DND-41 (cell line): ENCODE measurements around the gene UHRF1.

ENCODE experiments used
- ATAC-seq: fragments of 200-7000 bp; cut with Tn5 transposase; 3 replicates; pipeline ENCODE4 v1.9.1; 2021; ENCODE audit warnings: low read depth; ENCODE audit not compliant: insufficient read depth
- DNase-seq: peaks from one replicate; pipeline ENCODE4 v3.0.0-alpha.2; 2020
- H2AFZ ChIP-seq: 2 replicates; pipeline ENCODE4 v1.6.0; 2012; ENCODE audit warnings: low read depth, low read length
- H3K27ac ChIP-seq: 2 replicates; pipeline ENCODE4 v1.5.1; 2012; ENCODE audit warnings: low read length, inconsistent platforms
- H3K27me3 ChIP-seq: fragments of 200-600 bp; sonication (generic); 2 replicates; pipeline ENCODE4 v1.6.0; 2012; ENCODE audit warnings: low read length, mild to moderate bottlenecking, inconsistent platforms; ENCODE audit not compliant: insufficient read depth, poor library complexity
- H3K36me3 ChIP-seq: 2 replicates; pipeline ENCODE4 v1.5.1; 2012; ENCODE audit warnings: low read length, inconsistent platforms; ENCODE audit not compliant: insufficient read depth
- H3K4me1 ChIP-seq: 2 replicates; pipeline ENCODE4 v1.5.1; 2012; ENCODE audit warnings: mild to moderate bottlenecking, low read length; ENCODE audit not compliant: insufficient read depth
- H3K4me2 ChIP-seq: 2 replicates; pipeline ENCODE4 v1.6.0; 2012; ENCODE audit warnings: mild to moderate bottlenecking, moderate library complexity, low read length, inconsistent platforms; ENCODE audit not compliant: insufficient read depth
- H3K4me3 ChIP-seq, 2 experiments: fragments of 200-600 bp in 1 of 2; shearing (Covaris generic) in 1 of 2; 2 replicates each; pipeline ENCODE4 v1.5.1; 2012 to 2016; ENCODE audit warnings: inconsistent platforms in 2 of 2, low read length in 2 of 2, mild to moderate bottlenecking in 2 of 2, low read depth in 1 of 2, moderate library complexity in 1 of 2
- H3K79me2 ChIP-seq: 2 replicates; pipeline ENCODE4 v1.6.0; 2012; ENCODE audit warnings: low read length, inconsistent platforms; ENCODE audit not compliant: insufficient read depth
- H3K9ac ChIP-seq: 2 replicates; pipeline ENCODE4 v1.6.0; 2012; ENCODE audit warnings: low read depth, mild to moderate bottlenecking, inconsistent platforms, low read length, moderate library complexity
- H3K9me3 ChIP-seq: 2 replicates; pipeline ENCODE4 v1.5.1; 2012; ENCODE audit warnings: low read length, moderate library complexity, mild to moderate bottlenecking, inconsistent platforms; ENCODE audit not compliant: insufficient read depth, severe bottlenecking
- H4K20me1 ChIP-seq: 2 replicates; pipeline ENCODE4 v1.6.0; 2012; ENCODE audit warnings: low read length; ENCODE audit not compliant: insufficient read depth
- EZH2 ChIP-seq: IDR thresholded peaks from 3 replicates; pipeline ENCODE4 v1.6.1; 2012; ENCODE audit warnings: borderline replicate concordance, low read depth, mild to moderate bottlenecking, moderate library complexity, low read length, inconsistent platforms; ENCODE audit not compliant: severe bottlenecking
- TF ChIP-seq, protein P1 (sequence below): IDR thresholded peaks from 2 replicates; pipeline ENCODE4 v1.5.1; 2012; ENCODE audit warnings: borderline replicate concordance, low read length, moderate library complexity, mild to moderate bottlenecking; ENCODE audit not compliant: poor library complexity, severe bottlenecking; ENCODE audit errors: extremely low read depth

Gene UHRF1

GRCh38 chr19:4909156-4909896 lies at the start of gene UHRF1:
Gene UHRF1, plus strand, starts transcription at chr19:4909501. Its CDS starts 1,385 bp downstream, at chr19:4910886.
- peak within 1 kb of the TSS; percentile 95 for H3K4me2 ChIP-seq
- peak within 1 kb of the TSS; percentile 70 for H2AFZ ChIP-seq
- H3K4me1 ChIP-seq: peaks cover 44% of the 10 kb centered on the region
- TF ChIP-seq, protein P1, sequence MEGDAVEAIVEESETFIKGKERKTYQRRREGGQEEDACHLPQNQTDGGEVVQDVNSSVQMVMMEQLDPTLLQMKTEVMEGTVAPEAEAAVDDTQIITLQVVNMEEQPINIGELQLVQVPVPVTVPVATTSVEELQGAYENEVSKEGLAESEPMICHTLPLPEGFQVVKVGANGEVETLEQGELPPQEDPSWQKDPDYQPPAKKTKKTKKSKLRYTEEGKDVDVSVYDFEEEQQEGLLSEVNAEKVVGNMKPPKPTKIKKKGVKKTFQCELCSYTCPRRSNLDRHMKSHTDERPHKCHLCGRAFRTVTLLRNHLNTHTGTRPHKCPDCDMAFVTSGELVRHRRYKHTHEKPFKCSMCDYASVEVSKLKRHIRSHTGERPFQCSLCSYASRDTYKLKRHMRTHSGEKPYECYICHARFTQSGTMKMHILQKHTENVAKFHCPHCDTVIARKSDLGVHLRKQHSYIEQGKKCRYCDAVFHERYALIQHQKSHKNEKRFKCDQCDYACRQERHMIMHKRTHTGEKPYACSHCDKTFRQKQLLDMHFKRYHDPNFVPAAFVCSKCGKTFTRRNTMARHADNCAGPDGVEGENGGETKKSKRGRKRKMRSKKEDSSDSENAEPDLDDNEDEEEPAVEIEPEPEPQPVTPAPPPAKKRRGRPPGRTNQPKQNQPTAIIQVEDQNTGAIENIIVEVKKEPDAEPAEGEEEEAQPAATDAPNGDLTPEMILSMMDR: no peak
- TF ChIP-seq EZH2: no peak
- no peaks in the 10 kb centered on the region for H3K27me3 ChIP-seq
- ATAC-seq (peak; percentile 78), DNase-seq (peak; percentile 93)
- H3K9me3 ChIP-seq: no peaks in the 10 kb centered on the region
- peak within 1 kb of the TSS; percentile 29 to 61 for H3K4me3 ChIP-seq
- H3K79me2 ChIP-seq: peaks cover 44% of the 10 kb centered on the region
- peaks cover 41% of the 10 kb centered on the region for H3K36me3 ChIP-seq
- peaks cover 41% of the 10 kb centered on the region for H4K20me1 ChIP-seq
- peak within 1 kb of the TSS; percentile 92 for H3K9ac ChIP-seq
- H3K27ac ChIP-seq: peak within 1 kb of the TSS; percentile 88

- ATAC-seq: no peak
- Histone ChIP-seq H3K27me3 (no peaks in the 10 kb centered on the region), H2AFZ (no peak overlapping the region), H3K79me2 (peaks cover 5% of the 10 kb centered on the region; the same call in 1 of the 2 replicates), H3K27ac (no peak overlapping the region), H4K20me1 (peaks cover 8% of the 10 kb centered on the region; the same call in 1 of the 2 replicates), H3K9me3 (no peaks in the 10 kb centered on the region), H3K4me1 (no peaks in the 10 kb centered on the region), H3K36me3 (peaks cover 42% of the 10 kb centered on the region), H3K4me3 (no peak overlapping the region), H3K4me2 (no peak overlapping the region), H3K9ac (no peak overlapping the region)
- TF ChIP-seq EZH2: no peak
- TF ChIP-seq, protein P1: no peak
- DNase-seq: no peak
These were observed 49.6 kb upstream of the UHRF1 start for GRCh38 chr19:4859697-4860096.

DNA sequence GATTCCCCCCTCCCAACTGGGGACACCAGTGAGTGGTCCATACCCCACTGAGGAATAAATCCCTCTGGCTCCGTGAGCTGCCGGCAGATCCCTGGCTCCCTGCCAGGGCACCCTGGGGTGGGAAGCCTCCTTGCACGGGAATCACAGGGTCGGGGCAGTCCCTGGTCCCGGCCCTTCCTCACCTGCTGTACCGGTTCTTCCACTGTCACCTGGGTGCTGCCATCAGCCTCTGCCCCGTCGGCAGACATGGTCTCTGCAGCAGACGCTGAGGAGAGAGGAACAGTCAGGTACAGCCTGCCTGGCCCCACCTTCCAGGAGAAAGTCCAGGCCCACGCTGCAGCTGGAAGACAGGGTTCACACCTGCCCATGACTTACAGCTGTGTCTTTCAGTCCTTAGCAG lies 48.2 kb upstream of the UHRF1 start:
- Histone ChIP-seq H3K36me3 (peaks cover 33% of the 10 kb centered on the region), H3K9ac (no peak overlapping the region), H3K4me2 (no peak overlapping the region), H2AFZ (no peak overlapping the region), H3K27me3 (no peaks in the 10 kb centered on the region), H3K27ac (no peak overlapping the region), H3K79me2 (peaks cover 6% of the 10 kb centered on the region; the same call in 1 of the 2 replicates), H3K9me3 (no peaks in the 10 kb centered on the region), H4K20me1 (peaks cover 8% of the 10 kb centered on the region; the same call in 1 of the 2 replicates), H3K4me1 (peaks cover 1% of the 10 kb centered on the region; the same call in 1 of the 2 replicates), H3K4me3 (no peak overlapping the region)
- ATAC-seq (no peak), DNase-seq (no peak)
- TF ChIP-seq, protein P1: no peak
- no peak for TF ChIP-seq EZH2
